GM18499 (cell line): ENCODE data around the gene CENPF.
"Not testable (repeated sequence)": the region's sequence is repeated elsewhere in the genome, so short reads cannot be mapped to it uniquely, and the experiment has no call there.

Source experiments
- ATAC-seq: cut with Tn5 transposase; IDR thresholded peaks from one replicate; pipeline ENCODE4 v1.9.1; 2021; ENCODE audit warnings: moderate number of reproducible peaks; ENCODE audit not compliant: insufficient read depth, unreplicated experiment

Gene CENPF

GRCh38 chr1:214648801-214649200 is 45.8 kb downstream of the CENPF start:
- no peak for ATAC-seq

- ATAC-seq: no peak
These were observed 46.6 kb downstream of the CENPF start for GRCh38 chr1:214649607-214650006.

GRCh38 chr1:214650664-214651063 is 47.7 kb downstream of the CENPF start:
- no peak for ATAC-seq

GRCh38 chr1:214657299-214657698 is 54.3 kb downstream of the CENPF start:
- no peak for ATAC-seq

GRCh38 chr1:214658175-214658574 is 55.2 kb downstream of the CENPF start:
- ATAC-seq: no peak

- no peak for ATAC-seq
These were observed 55.8 kb downstream of the CENPF start for GRCh38 chr1:214658785-214659184.

- ATAC-seq: no peak
These were observed 57.2 kb downstream of the CENPF start for GRCh38 chr1:214660190-214660589.

- no peak for ATAC-seq
These were observed 57.9 kb downstream of the CENPF start for GRCh38 chr1:214660900-214661299.

GRCh38 chr1:214662223-214662785 is 59.3 kb downstream of the CENPF start:
- no peak for ATAC-seq

- no peak for ATAC-seq
These were observed 61.8 kb downstream of the CENPF start for GRCh38 chr1:214664651-214665433.

GRCh38 chr1:214665606-214666110 is 62.7 kb downstream of the CENPF start:
- no peak for ATAC-seq

GRCh38 chr1:214666674-214667073 is 63.7 kb downstream of the CENPF start:
- ATAC-seq: no peak

- ATAC-seq: no peak
These were observed 67.1 kb downstream of the CENPF start for GRCh38 chr1:214670098-214670497.

- not testable (repeated sequence) for ATAC-seq
These were observed 70.0 kb downstream of the CENPF start for GRCh38 chr1:214673029-214673428.

- no peak for ATAC-seq
These were observed 70.6 kb downstream of the CENPF start for GRCh38 chr1:214673576-214673975.

- not testable (repeated sequence) for ATAC-seq
These were observed 72.5 kb downstream of the CENPF start for GRCh38 chr1:214675524-214675923.

- no peak for ATAC-seq
These were observed 73.8 kb downstream of the CENPF start for GRCh38 chr1:214676747-214677146.

GRCh38 chr1:214677945-214678344 is 75.0 kb downstream of the CENPF start:
- ATAC-seq: no peak

GRCh38 chr1:214678386-214678785 is 75.4 kb downstream of the CENPF start:
- no peak for ATAC-seq

GRCh38 chr1:214683621-214684020 is 80.6 kb downstream of the CENPF start:
- ATAC-seq: no peak

- ATAC-seq: no peak
These were observed 82.9 kb downstream of the CENPF start for GRCh38 chr1:214685906-214686305.

- no peak for ATAC-seq
These were observed 83.5 kb downstream of the CENPF start for GRCh38 chr1:214686497-214686896.
